K562 (cell line): ENCODE data around the gene YOD1. TPM values are rescaled to one million over a fixed set of nuclear protein-coding genes. Genes with fewer than 3 reads are reported as not detected.

ENCODE experiments used
- ATF4 ChIP-seq: fragments of 450-650 bp; formaldehyde crosslinking; IDR thresholded peaks from 2 replicates; pipeline ENCODE4 v1.4.0; 2022; ENCODE audit warnings: mild to moderate bottlenecking, moderate library complexity
- CBX2 ChIP-seq: fragments of 200-600 bp; sonication (generic); IDR thresholded peaks from one replicate; pipeline ENCODE4 v1.6.1; 2012; ENCODE audit warnings: mild to moderate bottlenecking, low read length, inconsistent platforms; ENCODE audit not compliant: insufficient read depth, poor library complexity, severe bottlenecking
- DPF2 ChIP-seq: fragments of 450-650 bp; IDR thresholded peaks from 2 replicates; pipeline ENCODE4 v1.6.1; 2016
- E2F6 ChIP-seq, 2 experiments: IDR thresholded peaks; 2 replicates each; pipeline ENCODE4 v1.6.1; 2011; ENCODE audit warnings: borderline replicate concordance in 1 of 2, control low read depth in 1 of 2, low read depth in 1 of 2, low read length in 1 of 2, mild to moderate bottlenecking in 1 of 2, mixed read lengths in 1 of 2, moderate library complexity in 1 of 2; ENCODE audit not compliant: insufficient read depth in 1 of 2, insufficient read length in 1 of 2, poor library complexity in 1 of 2, severe bottlenecking in 1 of 2; ENCODE audit errors: extremely low read depth in 1 of 2
- ELK1 ChIP-seq: sonication (generic); formaldehyde crosslinking; IDR thresholded peaks from 2 replicates; pipeline ENCODE4 v1.8.1; 2022; ENCODE audit warnings: missing genetic modification reagents
- KDM1A ChIP-seq, 2 experiments: fragments of 450-650 bp; IDR thresholded peaks; 2 replicates each; pipeline ENCODE4 v1.6.1; 2016; ENCODE audit warnings: mild to moderate bottlenecking in 2 of 2
- PRDM10 ChIP-seq: fragments of 450-650 bp; IDR thresholded peaks from 2 replicates; pipeline ENCODE4 v1.6.1; 2018; ENCODE audit not compliant: partially characterized antibody
- SIN3B ChIP-seq: fragments of 450-650 bp; IDR thresholded peaks from 2 replicates; pipeline ENCODE4 v1.6.1; 2017; ENCODE audit warnings: low read depth, mild to moderate bottlenecking, moderate library complexity
- STAT5A ChIP-seq: IDR thresholded peaks from 2 replicates; pipeline ENCODE4 v1.6.1; 2012; ENCODE audit warnings: low read length, inconsistent platforms, borderline replicate concordance
- THAP12 ChIP-seq: fragments of 250-450 bp; sonication (Bioruptor Pico); IDR thresholded peaks from 2 replicates; pipeline ENCODE4 v1.9.0; 2021; ENCODE audit warnings: mild to moderate bottlenecking, inconsistent platforms
- ZBTB11 ChIP-seq, 3 experiments: fragments of 200-800 bp in 1 of 3; fragments of 250-450 bp in 1 of 3; fragments of 450-650 bp in 1 of 3; sonication (Bioruptor Pico) in 1 of 3; sonication (Bioruptor generic) in 1 of 3; formaldehyde crosslinking in 1 of 3; IDR thresholded peaks; 2 replicates each; pipeline versions ENCODE4 v1.6.1 to v1.8.0; 2016 to 2022; ENCODE audit warnings: mild to moderate bottlenecking in 2 of 3, missing genetic modification characterization in 2 of 3, missing compliant biosample characterization in 1 of 3, moderate library complexity in 1 of 3
- ZFP30 ChIP-seq: fragments of 250-450 bp; sonication (Bioruptor Pico); IDR thresholded peaks from 2 replicates; pipeline ENCODE4 v1.8.0; 2022; ENCODE audit warnings: moderate library complexity, mild to moderate bottlenecking, inconsistent platforms, borderline replicate concordance
- ZNF143 ChIP-seq: sonication (generic); formaldehyde crosslinking; IDR thresholded peaks from 2 replicates; pipeline ENCODE4 v1.9.0; 2022; ENCODE audit warnings: mild to moderate bottlenecking, missing genetic modification reagents
- ZNF778 ChIP-seq: fragments of 450-650 bp; formaldehyde crosslinking; IDR thresholded peaks from 2 replicates; pipeline ENCODE4 v1.4.0; 2020; ENCODE audit warnings: mild to moderate bottlenecking, moderate library complexity
- polyA plus RNA-seq, 8 experiments: library from polyadenylated mRNA; depleted of rRNA in 4 of 8; stranded (reverse) in 5 of 8; unstranded in 3 of 8; fragments of >200 nt; fragmentation: Nextera tagmentation in 2 of 8; fragmentation: Illumina TruSeq in 1 of 8; extraction: Ambion mirVana in 2 of 8; extraction: Trizol in 1 of 8; gene quantifications; 2 replicates each; pipeline versions ENCODE4 v1.2.1 to v1.2.3, GENCODE V29; 2011 to 2014; ENCODE audit warnings: inconsistent platforms in 1 of 8, missing spikeins in 1 of 8
- total RNA-seq, 7 experiments: library from RNA; depleted of rRNA in 6 of 7; stranded (reverse); fragments of >200 nt in 6 of 7; fragmentation: Illumina TruSeq in 2 of 7; extraction: Trizol in 2 of 7; gene quantifications; 2 replicates each; pipeline versions ENCODE4 v1.2.1 to v1.2.3, GENCODE V29; 2011 to 2021; ENCODE audit warnings: low replicate concordance in 1 of 7

YOD1 gene
- total and polyA plus RNA-seq, 9 of the 15 experiments (the other 6 are each of a cell fraction or from before 2014, with no cell fraction given): 18.2 to 78.1 (median 46.9) TPM

GRCh38 chr1:207032528-207033017 is 18.4 kb downstream of the YOD1 start, which contains the start of gene C1orf116 (continued):
- TF ChIP-seq ZBTB11 (CRISPR knock-in tag; IDR thresholded peaks at IDR 0.05): no peak
- no peak for TF ChIP-seq ZFP30 (CRISPR knock-in tag)
- TF ChIP-seq THAP12 (CRISPR knock-in tag): no peak
- TF ChIP-seq ELK1 (CRISPR knock-in tag): no peak
- TF ChIP-seq KDM1A (IDR thresholded peaks at IDR 0.05): no peak
- peak; percentile 65 for TF ChIP-seq DPF2
- no peak for TF ChIP-seq ZNF778 (CRISPR knock-in tag)
- no peak for TF ChIP-seq ATF4 (CRISPR knock-in tag)
- TF ChIP-seq SIN3B: no peak
- no peak for TF ChIP-seq STAT5A
- no peak for TF ChIP-seq ZNF143 (CRISPR knock-in tag)
- TF ChIP-seq E2F6 (IDR thresholded peaks at IDR 0.05; ENCODE audit: borderline replicate concordance in 1 of 2, extremely low read depth in 1 of 2, insufficient read depth in 1 of 2, insufficient read length in 1 of 2, low read depth in 1 of 2, low read length in 1 of 2, poor library complexity in 1 of 2, severe bottlenecking in 1 of 2): no peak
- peak; percentile 82 for TF ChIP-seq PRDM10
- TF ChIP-seq CBX2: no peak
